ENCODE data around the gene PKN2. TPM values are rescaled to one million over a fixed set of nuclear protein-coding genes. Genes with fewer than 3 reads are reported as not detected.

The PKN2 gene
- total RNA-seq, 1 experiment from 2014 or later = 32.6 TPM

- TF ChIP-seq, protein P1, sequence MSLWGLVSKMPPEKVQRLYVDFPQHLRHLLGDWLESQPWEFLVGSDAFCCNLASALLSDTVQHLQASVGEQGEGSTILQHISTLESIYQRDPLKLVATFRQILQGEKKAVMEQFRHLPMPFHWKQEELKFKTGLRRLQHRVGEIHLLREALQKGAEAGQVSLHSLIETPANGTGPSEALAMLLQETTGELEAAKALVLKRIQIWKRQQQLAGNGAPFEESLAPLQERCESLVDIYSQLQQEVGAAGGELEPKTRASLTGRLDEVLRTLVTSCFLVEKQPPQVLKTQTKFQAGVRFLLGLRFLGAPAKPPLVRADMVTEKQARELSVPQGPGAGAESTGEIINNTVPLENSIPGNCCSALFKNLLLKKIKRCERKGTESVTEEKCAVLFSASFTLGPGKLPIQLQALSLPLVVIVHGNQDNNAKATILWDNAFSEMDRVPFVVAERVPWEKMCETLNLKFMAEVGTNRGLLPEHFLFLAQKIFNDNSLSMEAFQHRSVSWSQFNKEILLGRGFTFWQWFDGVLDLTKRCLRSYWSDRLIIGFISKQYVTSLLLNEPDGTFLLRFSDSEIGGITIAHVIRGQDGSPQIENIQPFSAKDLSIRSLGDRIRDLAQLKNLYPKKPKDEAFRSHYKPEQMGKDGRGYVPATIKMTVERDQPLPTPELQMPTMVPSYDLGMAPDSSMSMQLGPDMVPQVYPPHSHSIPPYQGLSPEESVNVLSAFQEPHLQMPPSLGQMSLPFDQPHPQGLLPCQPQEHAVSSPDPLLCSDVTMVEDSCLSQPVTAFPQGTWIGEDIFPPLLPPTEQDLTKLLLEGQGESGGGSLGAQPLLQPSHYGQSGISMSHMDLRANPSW (CRISPR knock-in tag; conservative IDR thresholded peaks at IDR 0.05; ENCODE audit: low read depth) = no peak
- TF ChIP-seq ETV6 (CRISPR knock-in tag; IDR thresholded peaks at IDR 0.05) = no peak
- TF ChIP-seq, protein P2, sequence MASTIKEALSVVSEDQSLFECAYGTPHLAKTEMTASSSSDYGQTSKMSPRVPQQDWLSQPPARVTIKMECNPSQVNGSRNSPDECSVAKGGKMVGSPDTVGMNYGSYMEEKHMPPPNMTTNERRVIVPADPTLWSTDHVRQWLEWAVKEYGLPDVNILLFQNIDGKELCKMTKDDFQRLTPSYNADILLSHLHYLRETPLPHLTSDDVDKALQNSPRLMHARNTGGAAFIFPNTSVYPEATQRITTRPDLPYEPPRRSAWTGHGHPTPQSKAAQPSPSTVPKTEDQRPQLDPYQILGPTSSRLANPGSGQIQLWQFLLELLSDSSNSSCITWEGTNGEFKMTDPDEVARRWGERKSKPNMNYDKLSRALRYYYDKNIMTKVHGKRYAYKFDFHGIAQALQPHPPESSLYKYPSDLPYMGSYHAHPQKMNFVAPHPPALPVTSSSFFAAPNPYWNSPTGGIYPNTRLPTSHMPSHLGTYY (CRISPR knock-in tag; IDR thresholded peaks at IDR 0.05) = no peak
- TF ChIP-seq ZNF512 (CRISPR knock-in tag; IDR thresholded peaks at IDR 0.05; ENCODE audit: borderline replicate concordance) = no peak
- TF ChIP-seq ZNF281 (CRISPR knock-in tag; IDR thresholded peaks at IDR 0.05) = no peak
- TF ChIP-seq ELF4 (CRISPR knock-in tag; IDR thresholded peaks at IDR 0.05; ENCODE audit: low read depth) = no peak
- TF ChIP-seq, protein P3, sequence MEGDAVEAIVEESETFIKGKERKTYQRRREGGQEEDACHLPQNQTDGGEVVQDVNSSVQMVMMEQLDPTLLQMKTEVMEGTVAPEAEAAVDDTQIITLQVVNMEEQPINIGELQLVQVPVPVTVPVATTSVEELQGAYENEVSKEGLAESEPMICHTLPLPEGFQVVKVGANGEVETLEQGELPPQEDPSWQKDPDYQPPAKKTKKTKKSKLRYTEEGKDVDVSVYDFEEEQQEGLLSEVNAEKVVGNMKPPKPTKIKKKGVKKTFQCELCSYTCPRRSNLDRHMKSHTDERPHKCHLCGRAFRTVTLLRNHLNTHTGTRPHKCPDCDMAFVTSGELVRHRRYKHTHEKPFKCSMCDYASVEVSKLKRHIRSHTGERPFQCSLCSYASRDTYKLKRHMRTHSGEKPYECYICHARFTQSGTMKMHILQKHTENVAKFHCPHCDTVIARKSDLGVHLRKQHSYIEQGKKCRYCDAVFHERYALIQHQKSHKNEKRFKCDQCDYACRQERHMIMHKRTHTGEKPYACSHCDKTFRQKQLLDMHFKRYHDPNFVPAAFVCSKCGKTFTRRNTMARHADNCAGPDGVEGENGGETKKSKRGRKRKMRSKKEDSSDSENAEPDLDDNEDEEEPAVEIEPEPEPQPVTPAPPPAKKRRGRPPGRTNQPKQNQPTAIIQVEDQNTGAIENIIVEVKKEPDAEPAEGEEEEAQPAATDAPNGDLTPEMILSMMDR (IDR thresholded peaks at IDR 0.05) = no peak
- no peak for TF ChIP-seq JAZF1 (CRISPR knock-in tag; IDR thresholded peaks at IDR 0.05)
Observed at GRCh38 chr1:88791192-88791591, 107.1 kb downstream of the PKN2 start (continued).

- no peak overlapping the region for H3K4me3 Mint-ChIP-seq
- no peak for ATAC-seq
Observed at GRCh38 chr1:88799491-88799890, 115.4 kb downstream of the PKN2 start.

More at GRCh38 chr1:88799491-88799890, 115.4 kb downstream of the PKN2 start:
- no peaks in the 10 kb centered on the region; the same call in 1 of the 2 replicates for H3K27me3 Mint-ChIP-seq (ENCODE audit: low read depth)
- ChIA-PET POLR2A (no interaction called here), CTCF (no interaction called here)
- peak overlapping the region; percentile 71 for H3K27ac Mint-ChIP-seq
- no peak for DNase-seq (ENCODE audit: low spot score)
- peaks cover 5% of the 10 kb centered on the region; the same call in 1 of the 2 replicates for H3K4me1 Mint-ChIP-seq
- peaks cover 14% of the 10 kb centered on the region for H3K9me3 Mint-ChIP-seq
- no peak for TF ChIP-seq ZBTB21 (CRISPR knock-in tag; IDR thresholded peaks at IDR 0.05; ENCODE audit: borderline replicate concordance)
- TF ChIP-seq NFE2L1 (CRISPR knock-in tag; IDR thresholded peaks at IDR 0.05) = no peak
- TF ChIP-seq NFATC4 (CRISPR knock-in tag; IDR thresholded peaks at IDR 0.05) = no peak
- TF ChIP-seq, protein P4, sequence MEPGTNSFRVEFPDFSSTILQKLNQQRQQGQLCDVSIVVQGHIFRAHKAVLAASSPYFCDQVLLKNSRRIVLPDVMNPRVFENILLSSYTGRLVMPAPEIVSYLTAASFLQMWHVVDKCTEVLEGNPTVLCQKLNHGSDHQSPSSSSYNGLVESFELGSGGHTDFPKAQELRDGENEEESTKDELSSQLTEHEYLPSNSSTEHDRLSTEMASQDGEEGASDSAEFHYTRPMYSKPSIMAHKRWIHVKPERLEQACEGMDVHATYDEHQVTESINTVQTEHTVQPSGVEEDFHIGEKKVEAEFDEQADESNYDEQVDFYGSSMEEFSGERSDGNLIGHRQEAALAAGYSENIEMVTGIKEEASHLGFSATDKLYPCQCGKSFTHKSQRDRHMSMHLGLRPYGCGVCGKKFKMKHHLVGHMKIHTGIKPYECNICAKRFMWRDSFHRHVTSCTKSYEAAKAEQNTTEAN (CRISPR knock-in tag; IDR thresholded peaks at IDR 0.05) = no peak
- no peak for TF ChIP-seq ETV6 (CRISPR knock-in tag; IDR thresholded peaks at IDR 0.05)
- TF ChIP-seq NR2C2 (CRISPR knock-in tag; IDR thresholded peaks at IDR 0.05) = no peak
- TF ChIP-seq SMAD3 (CRISPR knock-in tag; IDR thresholded peaks at IDR 0.05; ENCODE audit: borderline replicate concordance) = no peak
- no peak for TF ChIP-seq ZNF263 (CRISPR knock-in tag; IDR thresholded peaks at IDR 0.05; ENCODE audit: low read depth)
- TF ChIP-seq CREM (CRISPR knock-in tag; IDR thresholded peaks at IDR 0.05) = no peak
- TF ChIP-seq IRF2 (CRISPR knock-in tag; IDR thresholded peaks at IDR 0.05; ENCODE audit: borderline replicate concordance, low read depth) = no peak
- no peak for TF ChIP-seq FOXP1 (CRISPR knock-in tag; IDR thresholded peaks at IDR 0.05; ENCODE audit: borderline replicate concordance)
- no peak for TF ChIP-seq RORB (CRISPR knock-in tag; IDR thresholded peaks at IDR 0.05)
- no peak for TF ChIP-seq RELA (CRISPR knock-in tag; IDR thresholded peaks at IDR 0.05; ENCODE audit: borderline replicate concordance)
- TF ChIP-seq ZNF416 (CRISPR knock-in tag; IDR thresholded peaks at IDR 0.05) = no peak
- TF ChIP-seq, protein P5, sequence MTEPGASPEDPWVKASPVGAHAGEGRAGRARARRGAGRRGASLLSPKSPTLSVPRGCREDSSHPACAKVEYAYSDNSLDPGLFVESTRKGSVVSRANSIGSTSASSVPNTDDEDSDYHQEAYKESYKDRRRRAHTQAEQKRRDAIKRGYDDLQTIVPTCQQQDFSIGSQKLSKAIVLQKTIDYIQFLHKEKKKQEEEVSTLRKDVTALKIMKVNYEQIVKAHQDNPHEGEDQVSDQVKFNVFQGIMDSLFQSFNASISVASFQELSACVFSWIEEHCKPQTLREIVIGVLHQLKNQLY (CRISPR knock-in tag; IDR thresholded peaks at IDR 0.05) = no peak
- no peak for TF ChIP-seq SOX15 (CRISPR knock-in tag; IDR thresholded peaks at IDR 0.05)
- H3K36me3 Mint-ChIP-seq = peaks cover 46% of the 10 kb centered on the region

All from WTC11 (cell line).